ENCODE measurements around the gene UBIAD1.
"Not testable (repeated sequence)": the region's sequence is repeated elsewhere in the genome, so short reads cannot be mapped to it uniquely, and the experiment has no call there.

Gene UBIAD1, protein sequence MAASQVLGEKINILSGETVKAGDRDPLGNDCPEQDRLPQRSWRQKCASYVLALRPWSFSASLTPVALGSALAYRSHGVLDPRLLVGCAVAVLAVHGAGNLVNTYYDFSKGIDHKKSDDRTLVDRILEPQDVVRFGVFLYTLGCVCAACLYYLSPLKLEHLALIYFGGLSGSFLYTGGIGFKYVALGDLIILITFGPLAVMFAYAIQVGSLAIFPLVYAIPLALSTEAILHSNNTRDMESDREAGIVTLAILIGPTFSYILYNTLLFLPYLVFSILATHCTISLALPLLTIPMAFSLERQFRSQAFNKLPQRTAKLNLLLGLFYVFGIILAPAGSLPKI
- 17.5 to 25.7 reads per million in 2 donors for total RNA-seq

DNA sequence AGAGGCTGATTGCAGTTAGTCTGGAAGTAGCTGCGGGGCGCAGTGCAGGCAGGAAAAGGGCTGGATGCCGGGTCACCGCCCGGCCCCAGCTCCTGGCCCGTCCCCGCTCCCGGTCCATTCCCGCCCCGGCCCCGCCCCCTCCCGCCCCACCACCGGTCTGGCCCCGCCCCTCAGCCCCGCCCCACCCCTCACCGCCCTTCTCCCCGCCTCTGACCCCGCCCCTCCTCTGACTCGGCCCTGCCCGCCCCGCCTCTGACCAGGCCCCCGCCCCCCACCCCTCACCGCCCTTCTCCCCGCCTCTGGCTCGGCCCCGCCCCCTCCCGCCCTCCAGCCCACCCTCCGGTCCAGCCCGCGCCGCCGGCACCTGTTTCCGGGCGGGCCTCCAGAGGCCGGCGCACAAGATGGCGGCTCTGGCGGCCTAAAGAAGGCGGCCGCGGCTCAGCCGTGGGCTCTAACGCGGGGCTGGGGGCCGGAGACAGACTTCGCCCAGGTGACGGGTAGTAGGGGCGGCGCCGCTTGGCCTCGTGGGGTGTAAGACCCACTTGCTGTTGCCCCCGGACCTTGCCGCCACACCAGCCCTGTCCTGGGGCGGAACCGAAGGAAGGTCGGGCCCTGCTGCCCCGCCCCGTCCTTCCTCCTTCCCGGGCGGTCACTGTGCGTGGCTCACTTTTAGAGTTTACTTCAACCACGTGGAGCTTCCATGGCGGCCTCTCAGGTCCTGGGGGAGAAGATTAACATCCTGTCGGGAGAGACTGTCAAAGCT, at the start of gene UBIAD1:
UBIAD1 (plus strand) TSS at position 367 of the 763 bp plus-strand sequence; CDS start at position 701, 334 bp downstream.
- DNase-seq: peak; percentile 72 to 91 (median 82)

DNA sequence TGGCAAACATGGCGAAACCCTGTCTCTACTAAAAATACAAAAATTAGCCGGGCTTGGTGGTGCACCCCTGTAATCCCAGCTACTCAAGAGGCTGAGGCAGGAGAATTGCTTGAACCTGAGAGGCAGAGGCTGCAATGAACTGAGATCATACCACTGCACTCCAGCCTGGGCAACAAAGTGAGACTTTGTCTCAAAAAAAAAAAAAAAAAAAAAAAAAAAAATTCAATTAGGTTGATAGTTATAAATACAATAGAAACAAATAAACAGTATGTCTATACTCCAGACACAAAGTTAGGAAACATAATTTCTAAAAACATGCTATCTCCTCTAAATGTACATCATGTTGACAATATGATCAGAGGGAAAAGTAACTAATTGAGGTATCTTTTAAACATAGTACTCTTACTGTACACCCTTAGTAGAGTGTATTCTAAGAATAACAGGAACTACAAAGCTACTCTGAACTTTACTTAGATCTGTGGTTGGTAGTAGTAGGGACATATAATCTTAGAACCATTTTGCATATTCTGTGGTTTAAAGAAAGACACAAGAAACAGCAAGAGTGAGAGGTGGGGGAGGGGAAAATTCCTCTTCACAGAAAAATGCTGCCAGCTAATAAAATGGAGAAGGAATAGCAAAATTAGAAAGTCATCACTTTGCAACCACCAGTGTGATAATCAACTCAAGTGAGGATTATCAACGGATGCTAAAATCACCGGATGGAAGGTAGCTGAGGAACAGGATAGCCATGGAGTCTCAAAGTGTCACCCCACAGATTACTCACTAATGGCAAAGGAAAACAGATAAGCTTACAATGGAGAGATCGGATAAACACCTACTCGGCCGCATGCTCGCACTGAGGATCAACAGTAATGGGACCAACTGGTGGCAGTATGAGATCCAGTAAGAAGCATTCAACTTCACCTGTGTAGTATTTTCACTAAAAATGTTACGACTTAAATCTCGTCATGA, 45.6 kb upstream of the UBIAD1 start:
- peak in 1 of 5 experiments; percentile 13 for DNase-seq

DNA sequence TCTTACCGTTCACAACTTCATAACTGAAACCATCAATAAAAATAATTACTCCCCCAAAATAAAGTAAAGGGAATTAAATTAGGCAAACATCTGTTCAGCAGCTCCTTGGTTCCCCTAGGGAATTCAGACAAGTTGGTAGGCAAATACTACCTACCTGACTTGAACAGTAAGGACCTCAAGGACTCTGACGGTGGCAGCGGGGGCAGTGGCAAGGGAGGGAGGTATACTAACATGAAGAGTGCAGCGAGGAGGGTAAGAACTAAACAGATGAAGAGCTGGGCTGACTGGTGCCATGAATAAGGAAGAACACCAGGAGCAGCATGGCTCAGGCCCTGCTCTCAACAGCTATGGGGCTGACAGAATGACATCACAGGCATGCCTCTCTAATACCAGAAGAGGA, 43.8 kb upstream of the UBIAD1 start:
- DNase-seq: no peak

DNA sequence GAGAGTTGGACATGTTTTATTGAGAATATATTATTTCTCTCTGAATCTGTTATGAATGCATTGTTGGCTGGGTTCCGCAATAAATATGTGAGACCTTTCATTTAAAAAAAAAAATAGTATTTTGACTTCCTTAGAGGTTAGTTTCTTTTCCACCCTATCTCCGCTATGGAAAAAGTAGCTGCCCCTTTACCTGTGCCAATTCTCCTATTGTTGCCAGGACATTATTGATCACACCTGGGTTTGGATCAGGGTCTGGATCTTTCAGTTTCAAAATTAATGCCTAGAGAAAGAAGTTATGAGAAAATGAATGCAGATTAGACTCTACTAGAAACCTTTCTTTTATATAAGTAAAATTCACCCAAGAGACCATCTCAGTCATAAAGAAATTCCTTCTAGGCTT, 39.8 kb upstream of the UBIAD1 start:
- no peak for DNase-seq

DNA sequence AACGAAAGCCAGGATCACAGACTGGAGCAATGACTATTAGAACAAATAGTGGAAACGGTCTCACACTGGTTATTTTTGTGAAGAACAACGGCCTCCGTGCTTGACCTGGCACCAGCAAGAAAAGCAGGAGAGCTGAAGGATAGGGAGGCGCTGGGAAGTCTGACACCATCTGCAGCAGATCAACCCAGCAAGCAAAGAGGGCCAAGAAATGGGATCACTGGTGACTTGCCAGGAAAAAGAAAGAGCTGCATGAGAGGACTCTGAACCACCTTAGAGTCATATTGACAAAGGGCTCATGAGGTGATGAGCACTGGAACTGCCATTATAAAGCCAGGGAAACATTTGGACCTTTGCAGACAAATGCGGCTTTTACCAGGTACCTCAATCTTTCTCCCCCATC, 35.6 kb upstream of the UBIAD1 start:
- no peak for DNase-seq

DNA sequence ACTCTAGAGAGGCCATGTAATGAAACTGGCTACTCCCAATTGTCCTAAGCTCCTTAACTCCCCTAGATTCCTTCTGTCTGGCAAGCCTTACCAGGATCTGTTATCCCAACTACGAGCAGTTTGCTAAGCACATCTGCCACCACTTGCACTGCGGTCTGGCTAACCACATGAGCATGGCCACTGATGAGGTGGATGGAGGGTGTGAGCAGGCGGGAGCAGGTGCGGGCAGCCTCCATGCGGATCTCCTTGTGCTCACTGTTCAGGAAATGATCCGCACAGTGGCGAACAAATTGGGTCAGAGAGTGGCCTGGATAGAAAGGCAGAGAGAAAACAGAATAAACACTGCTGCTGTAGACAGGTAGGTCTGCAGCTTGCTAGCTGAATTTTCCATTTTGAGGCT, 34.7 kb upstream of the UBIAD1 start:
- no peak for DNase-seq

DNA sequence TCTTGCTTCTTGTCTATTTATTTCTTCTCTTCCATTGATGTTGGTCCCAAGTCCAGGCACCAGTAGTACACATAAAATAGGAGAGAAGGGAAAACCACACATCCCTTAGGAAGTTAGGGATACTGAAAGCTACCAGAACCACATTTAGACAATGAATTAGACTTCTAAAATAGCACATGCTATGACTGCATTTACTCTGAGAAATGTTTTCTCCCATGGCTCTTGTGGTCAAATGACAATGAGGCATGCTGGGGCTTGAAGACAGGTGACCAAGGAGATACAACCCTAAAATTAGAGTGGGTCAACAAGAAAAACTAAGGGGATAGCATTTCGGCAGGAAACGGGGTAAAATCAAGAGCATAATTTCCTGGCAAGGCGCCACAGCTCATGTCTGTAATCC, 27.8 kb upstream of the UBIAD1 start:
- DNase-seq: no peak

DNA sequence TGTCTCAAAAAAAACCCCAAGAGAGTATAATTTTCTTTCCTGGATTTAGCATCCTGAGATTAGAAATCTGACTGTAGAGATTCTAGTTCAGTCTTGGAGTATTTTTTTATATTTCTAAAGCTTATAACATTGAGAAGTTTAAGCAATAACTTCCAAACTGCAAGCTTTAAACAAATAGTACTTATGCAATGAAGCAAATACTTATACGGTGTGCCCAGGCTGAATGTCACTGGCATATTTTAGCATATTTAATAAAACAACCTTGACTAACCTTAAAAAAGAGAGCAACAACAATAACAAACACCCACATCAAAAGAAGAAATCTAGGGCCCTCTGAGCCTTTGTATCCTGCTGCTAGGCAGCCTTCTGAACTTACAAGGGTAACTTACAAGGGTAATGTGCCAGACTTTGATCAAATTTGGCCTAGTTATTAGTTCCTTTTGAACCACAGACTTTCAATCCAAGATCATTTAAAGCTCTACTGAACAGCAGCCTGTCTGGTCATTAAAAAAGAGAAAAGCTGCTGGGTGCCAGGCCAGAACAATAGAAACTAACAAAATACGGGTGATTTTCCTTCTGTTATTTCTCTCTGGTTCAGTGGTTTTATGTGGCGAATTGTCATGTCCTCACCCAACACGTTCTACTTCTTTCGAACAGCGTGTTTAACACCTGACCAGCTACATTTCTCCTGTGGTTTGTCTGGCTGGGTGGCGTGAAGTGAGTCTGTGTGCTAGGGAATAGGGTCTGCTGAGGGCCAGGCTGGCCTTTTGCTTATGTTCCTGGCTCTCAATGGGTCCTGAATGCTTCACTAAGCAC, 26.9 kb upstream of the UBIAD1 start:
- peak in 1 of 5 experiments; percentile 62 for DNase-seq

DNA sequence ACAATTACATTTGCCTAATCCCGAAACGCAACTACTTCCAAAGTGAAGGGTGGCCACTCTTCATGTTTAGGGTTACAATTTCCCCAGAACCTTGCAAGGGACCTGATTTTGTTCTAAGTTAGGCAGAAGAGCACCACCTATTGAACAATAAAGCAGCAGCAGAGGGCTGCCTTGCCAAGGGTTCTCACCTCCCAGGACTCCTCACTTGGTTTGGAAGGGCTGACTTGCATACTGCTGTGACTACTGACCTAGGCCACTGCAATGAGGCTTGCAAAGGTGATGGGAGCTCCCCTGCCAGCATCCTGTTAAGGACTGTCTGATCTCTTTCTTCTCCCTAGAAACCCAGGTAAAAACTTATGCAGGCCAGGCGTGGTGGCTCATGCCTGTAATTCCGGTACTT, 24.8 kb upstream of the UBIAD1 start:
- no peak for DNase-seq

DNA sequence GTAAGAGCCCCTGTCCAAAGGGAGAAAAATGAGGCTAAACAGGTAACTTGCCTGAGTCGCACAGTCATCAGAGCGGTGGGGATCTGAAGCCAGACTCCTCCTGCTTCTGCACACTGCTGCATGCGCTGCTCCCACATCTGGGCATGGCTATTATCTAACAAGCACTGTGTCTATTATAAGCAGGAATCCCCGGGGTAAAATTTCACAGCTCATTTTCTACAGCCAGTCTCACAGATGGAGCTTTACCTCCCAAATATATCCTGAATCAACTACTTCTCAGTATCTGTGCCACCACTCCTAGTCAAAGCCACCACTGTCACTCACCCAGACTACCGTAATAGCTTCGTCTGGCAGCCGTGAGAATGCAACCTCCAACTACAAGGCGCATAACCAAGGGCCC, 20.5 kb upstream of the UBIAD1 start:
- DNase-seq: no peak

DNA sequence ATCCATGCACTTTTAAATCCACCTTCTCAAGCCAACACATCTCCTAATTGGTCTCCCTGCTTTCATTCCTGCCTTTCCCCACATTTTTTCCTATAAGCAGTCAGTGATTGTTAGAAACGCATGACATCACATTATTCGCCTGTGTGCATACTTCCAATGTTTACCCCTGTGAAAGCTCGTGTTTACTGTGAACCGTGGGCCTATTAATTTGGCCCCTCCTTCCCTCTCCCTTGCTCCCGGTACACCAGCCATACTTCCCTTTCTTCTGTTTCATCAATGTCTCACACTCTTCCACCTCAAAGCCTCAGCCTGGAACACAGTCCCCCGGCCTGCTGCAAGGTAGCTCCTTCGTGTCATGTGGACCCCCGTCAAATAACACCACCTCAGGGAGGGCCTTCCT, 19.8 kb upstream of the UBIAD1 start:
- no peak for DNase-seq

DNA sequence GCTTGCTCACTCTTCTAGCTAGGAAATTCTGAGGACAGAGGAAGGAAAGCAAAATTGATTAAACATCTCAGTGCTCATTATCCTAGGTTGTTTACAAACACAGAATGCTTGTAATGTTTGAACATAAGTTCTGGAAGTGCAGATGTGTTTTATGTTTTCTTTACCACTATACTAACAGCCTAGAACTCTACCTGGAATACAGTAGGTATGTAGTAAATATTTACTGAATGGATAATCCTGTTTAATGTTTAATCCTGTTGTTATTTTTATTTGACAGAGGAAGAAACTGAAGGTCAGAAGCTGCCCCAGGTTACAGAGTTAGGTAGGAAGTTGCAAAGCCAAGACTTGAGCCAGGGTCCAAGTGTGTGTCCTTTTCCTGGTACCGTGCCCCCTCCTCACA, 16.7 kb upstream of the UBIAD1 start:
- no peak for DNase-seq

DNA sequence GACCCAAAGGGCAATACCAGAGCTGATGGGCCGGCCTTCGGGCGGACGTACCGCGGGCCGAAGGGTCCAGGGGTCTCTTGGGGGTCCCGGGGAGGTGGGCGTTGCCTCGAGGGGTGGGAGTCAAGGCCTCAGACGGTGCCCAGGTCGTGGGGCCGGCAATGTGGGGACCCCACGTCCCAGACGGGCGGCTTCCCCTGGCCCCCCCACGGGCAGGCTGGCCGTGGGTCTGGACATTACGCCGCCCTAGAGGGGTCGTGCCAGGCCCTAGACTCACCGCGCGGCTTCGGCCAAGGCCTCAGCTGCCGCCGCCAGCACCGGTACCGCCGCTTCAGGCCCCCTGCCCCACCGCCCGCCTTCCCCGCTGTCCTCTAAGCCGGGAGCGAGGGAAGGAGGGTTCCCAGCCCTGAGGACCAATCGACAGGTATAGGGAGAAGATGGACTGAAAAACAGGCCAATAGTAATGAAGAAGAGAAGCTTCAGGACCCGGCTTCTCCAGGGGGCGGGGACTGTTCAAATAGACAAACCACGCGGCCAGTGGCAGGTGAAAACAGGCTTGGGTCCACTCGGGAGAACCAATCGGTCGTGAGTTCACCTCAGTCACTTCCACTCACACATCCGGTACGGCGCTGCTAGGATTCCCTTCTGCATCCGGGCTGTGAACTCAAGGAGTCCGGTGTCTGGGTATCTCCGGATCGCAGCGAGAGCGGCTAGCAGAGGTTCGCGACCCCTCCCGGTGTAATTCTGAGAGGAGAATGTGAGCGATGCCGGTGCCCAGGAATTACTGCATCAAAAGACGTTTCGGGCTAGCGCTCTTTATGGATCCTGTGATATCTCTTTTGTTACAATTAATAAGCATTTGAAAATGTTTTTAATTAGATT, 10.6 kb upstream of the UBIAD1 start, which contains the start of gene MTOR:
MTOR (minus strand) TSS at position 381 of the 879 bp plus-strand sequence. CDS start 3,142 bp downstream, outside the sequence.
- DNase-seq: peak; percentile 85 to 100 (median 96)

DNA sequence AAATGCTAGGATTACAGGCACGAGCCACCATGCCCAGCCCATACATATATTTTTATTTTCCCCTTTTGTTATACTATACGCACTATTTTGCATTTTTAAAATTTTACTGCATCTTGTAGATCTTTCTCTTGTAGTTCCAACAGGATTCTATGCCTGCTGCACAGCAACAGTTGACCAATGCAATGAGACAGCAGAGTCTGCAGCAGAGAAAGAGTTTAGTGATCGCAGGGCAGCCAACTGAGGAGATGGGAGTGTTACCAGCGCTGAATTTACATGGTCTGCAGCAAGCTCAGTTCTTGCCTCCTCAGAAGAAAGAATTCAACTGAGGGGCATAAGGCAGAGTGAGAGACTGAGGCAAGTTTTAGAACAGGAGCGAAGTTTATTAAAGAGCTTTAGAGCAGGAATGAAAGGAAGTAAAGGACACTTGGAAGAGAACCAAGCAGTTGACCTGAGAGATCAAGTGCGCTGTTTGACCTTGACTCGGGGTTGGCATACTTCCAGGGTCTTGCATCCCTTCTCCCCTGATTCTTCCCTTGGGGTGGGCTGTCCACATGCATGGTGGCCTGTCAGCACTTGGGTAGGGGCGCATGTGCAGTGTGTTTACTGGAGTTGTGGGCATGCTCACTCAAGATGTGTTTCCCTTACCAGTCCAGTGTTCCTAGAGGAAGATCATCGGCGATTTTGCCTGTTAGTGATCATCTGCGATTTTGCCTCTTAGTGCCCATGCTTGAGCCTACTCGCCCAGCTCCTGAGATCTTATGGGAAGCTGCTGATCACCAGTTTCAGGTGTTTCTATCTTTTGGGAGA, 6.5 kb upstream of the UBIAD1 start:
- no peak for DNase-seq

DNA sequence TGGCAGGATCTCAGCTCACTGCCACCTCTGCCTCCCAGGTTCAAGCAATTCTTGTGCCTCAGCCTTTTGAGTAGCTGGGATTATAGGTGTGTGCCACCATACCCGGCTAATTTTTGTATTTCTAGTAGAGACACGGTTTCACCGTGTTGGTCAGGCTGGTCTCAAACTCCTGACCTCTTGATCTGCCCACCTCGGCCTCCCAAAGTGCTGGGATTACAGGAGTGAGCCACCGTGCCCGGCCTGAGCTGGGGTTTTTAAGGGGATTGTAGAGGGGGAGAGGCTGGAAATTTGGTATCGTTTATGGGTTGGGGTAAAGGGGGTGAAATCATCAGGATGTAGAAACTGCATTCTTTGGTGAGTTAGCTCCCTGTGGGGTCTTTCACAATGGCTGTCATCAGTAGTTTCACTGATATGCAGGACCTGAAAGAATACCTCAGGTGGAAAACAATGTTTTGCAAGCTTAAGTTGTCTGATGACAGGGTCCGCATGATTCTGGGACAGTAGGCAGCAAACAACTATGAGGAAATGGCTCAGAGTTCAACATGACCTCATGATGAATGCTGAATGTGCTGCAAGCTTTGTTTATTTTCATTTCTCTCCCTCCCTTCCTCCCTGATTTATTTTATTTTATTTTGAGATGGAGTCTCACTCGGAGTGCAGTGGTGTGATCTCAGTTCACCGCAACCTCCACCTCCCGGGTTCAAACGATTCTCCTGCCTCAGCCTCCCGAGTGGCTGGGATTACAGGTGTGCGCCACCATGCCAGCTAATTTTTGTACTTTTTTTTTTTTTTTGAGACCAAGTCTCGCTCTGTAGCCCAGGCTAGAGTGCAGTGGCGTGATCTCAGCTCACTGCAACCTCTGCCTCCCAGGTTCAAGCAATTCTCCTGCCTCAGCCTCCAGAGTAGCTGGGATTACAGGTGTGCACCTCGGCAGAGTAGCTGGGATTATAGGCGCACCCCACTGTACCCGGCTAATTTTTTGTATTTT, 5.4 kb upstream of the UBIAD1 start:
- DNase-seq: not testable (repeated sequence)

DNA sequence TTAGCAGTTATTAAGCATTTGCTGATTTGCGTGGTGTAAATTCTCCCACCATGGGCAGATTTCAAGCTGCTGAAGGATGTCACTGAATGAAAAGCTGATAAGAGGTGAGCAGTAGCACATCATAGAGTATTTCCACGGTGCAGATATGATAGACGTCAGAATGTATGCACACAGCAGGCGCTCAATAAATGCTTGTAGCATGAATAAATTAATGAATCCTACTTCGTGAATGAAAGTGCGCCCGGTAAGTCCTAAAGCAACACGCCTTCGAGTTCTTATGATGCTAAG, 510 bp upstream of the UBIAD1 start:
- DNase-seq: peak in 1 of 5 experiments; percentile 39

DNA sequence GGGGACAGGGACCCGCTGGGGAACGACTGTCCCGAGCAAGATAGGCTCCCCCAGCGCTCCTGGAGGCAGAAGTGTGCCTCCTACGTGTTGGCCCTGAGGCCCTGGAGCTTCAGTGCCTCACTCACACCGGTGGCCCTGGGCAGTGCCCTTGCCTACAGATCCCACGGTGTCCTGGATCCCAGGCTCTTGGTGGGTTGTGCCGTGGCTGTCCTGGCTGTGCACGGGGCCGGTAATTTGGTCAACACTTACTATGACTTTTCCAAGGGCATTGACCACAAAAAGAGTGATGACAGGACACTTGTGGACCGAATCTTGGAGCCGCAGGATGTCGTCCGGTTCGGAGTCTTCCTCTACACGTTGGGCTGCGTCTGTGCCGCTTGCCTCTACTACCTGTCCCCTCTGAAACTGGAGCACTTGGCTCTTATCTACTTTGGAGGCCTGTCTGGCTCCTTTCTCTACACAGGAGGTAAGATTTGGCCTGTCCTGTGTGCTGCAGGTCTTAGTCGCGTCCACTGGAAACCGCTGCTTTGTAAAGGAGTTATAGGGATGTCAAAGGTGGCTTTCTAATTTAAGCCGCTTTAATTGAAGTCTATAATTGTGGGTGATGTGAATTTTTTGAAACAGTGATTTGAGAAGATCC, 717 bp downstream of the UBIAD1 start:
- peak in 1 of 5 experiments; percentile 35 for DNase-seq

DNA sequence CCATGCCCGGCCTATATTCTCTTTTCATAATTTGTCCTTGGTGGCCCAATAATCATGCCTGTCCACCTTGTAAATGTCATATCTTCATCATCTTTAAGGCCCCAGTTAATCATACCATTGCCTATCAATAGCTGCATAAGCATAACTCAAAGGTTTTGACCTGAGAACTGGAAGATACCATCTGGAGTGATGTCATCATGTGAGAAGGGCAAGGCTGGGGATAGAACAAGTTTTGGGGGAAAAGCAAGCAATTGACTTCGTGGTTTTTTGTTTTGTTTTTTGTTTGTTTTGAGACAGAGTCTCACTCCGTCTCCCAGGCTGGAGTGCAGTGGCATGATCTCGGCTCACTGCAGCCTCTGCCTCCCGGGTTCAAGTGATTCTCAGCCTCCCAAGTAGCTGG, 6.2 kb downstream of the UBIAD1 start:
- DNase-seq: no peak
